PC-3 (cell line): Measurements from ENCODE around the gene KIAA0930. TPM values are rescaled to one million over a fixed set of nuclear protein-coding genes. Genes with fewer than 3 reads are reported as not detected.

Source experiments
- ATAC-seq: fragments of 200-7000 bp; cut with Tn5 transposase; 2 replicates; pipeline ENCODE4 v1.9.1; 2020; ENCODE audit warnings: mild to moderate bottlenecking, moderate library complexity
- BruUV-seq: library from RNA; stranded (reverse); fragments of 400-500 nt; replicated peaks from 2 replicates; lab custom pipeline; 2021; lab: Mats Ljungman, UMichigan
- CTCF ChIA-PET: fragments of 300-600 bp; sonication (Branson Sonifier 250); formaldehyde crosslinking; loops from one replicate; lab custom pipeline; 2022; ENCODE audit warnings: antibody characterized with exemption; lab: Charles Lee
- POLR2A ChIA-PET: fragments of 300-600 bp; sonication (Branson Sonifier 250); formaldehyde crosslinking; loops from one replicate; lab custom pipeline; 2022; ENCODE audit warnings: antibody characterized with exemption; ENCODE audit not compliant: unreplicated experiment; lab: Charles Lee
- DNase-seq: peaks from one replicate; pipeline ENCODE4 v3.0.0-alpha.2; 2015
- H2AFZ ChIP-seq: fragments of 300-600 bp; sonication (generic); 2 replicates; pipeline ENCODE4 v1.6.0; 2016; ENCODE audit warnings: antibody characterized with exemption, low read length
- H3F3A ChIP-seq: fragments of 300-600 bp; sonication (generic); one replicate; pipeline ENCODE4 v1.6.0; 2017; ENCODE audit warnings: antibody characterized with exemption, low read length, control low read depth, mild to moderate bottlenecking; ENCODE audit not compliant: unreplicated experiment
- H3K27ac ChIP-seq: fragments of 300-600 bp; sonication (generic); 2 replicates; pipeline ENCODE4 v1.5.1; 2016; ENCODE audit warnings: mild to moderate bottlenecking, low read length
- H3K27me3 ChIP-seq: fragments of 300-600 bp; sonication (generic); 2 replicates; pipeline ENCODE4 v1.6.1; 2016; ENCODE audit warnings: low read length, mixed read lengths
- H3K36me3 ChIP-seq: fragments of 300-600 bp; sonication (generic); 2 replicates; pipeline ENCODE4 v1.6.1; 2016; ENCODE audit warnings: low read depth, mixed run types, low read length, mixed read lengths
- H3K4me1 ChIP-seq: fragments of 300-600 bp; sonication (generic); 2 replicates; pipeline ENCODE4 v1.5.1; 2016; ENCODE audit warnings: low read length; ENCODE audit not compliant: insufficient read depth
- H3K4me2 ChIP-seq: fragments of 300-600 bp; sonication (generic); 2 replicates; pipeline ENCODE4 v1.6.0; 2016; ENCODE audit warnings: low read length
- H3K4me3 ChIP-seq: fragments of 300-600 bp; sonication (generic); 2 replicates; pipeline ENCODE4 v1.5.1; 2016; ENCODE audit warnings: mild to moderate bottlenecking, low read length, mixed read lengths
- H3K79me2 ChIP-seq: fragments of 300-600 bp; sonication (generic); 2 replicates; pipeline ENCODE4 v1.6.1; 2017; ENCODE audit warnings: low read length, mixed read lengths
- H3K9ac ChIP-seq: fragments of 300-600 bp; sonication (generic); 2 replicates; pipeline ENCODE4 v1.6.0; 2016; ENCODE audit warnings: mild to moderate bottlenecking, low read length
- H3K9me2 ChIP-seq: fragments of 300-600 bp; sonication (generic); replicated peaks from 2 replicates; pipeline ENCODE4 v1.6.1; 2016; ENCODE audit warnings: mixed run types, low read length, mixed read lengths
- H3K9me3 ChIP-seq: fragments of 300-600 bp; sonication (generic); 2 replicates; pipeline ENCODE4 v1.6.1; 2016; ENCODE audit warnings: low read length, mixed read lengths
- H4K20me1 ChIP-seq: fragments of 300-600 bp; sonication (generic); 2 replicates; pipeline ENCODE4 v1.6.1; 2016; ENCODE audit warnings: low read length, mixed read lengths
- EZH2 ChIP-seq: fragments of 300-600 bp; sonication (generic); IDR thresholded peaks from one replicate; pipeline ENCODE4 v1.6.1; 2017; ENCODE audit warnings: antibody characterized with exemption, mild to moderate bottlenecking, low read length; ENCODE audit not compliant: unreplicated experiment
- EZH2phosphoT487 ChIP-seq: fragments of 300-600 bp; sonication (generic); IDR thresholded peaks from 2 replicates; pipeline ENCODE4 v1.6.1; 2018; ENCODE audit warnings: mild to moderate bottlenecking, antibody characterized with exemption, low read length, borderline replicate concordance
- intact Hi-C: fragments of 100-400 bp; cut with micrococcal nuclease; formaldehyde crosslinking; loops from 2 replicates; pipeline ENCODE4 v1.9.0; 2023
- total RNA-seq: library from RNA; depleted of rRNA; stranded (reverse); fragments of >200 nt; gene quantifications from 2 replicates; pipeline ENCODE4 v1.2.3, GENCODE V29; 2014
- TF ChIP-seq, protein P1 (sequence below): fragments of 300-600 bp; sonication (generic); conservative IDR thresholded peaks from 2 replicates; pipeline ENCODE4 v1.5.1; 2017; ENCODE audit warnings: antibody characterized with exemption, low read depth, mild to moderate bottlenecking, low read length

Gene KIAA0930
- total RNA-seq, 1 experiment from 2014 or later: 29.8 TPM

GRCh38 chr22:45207981-45208664 lies 32.6 kb downstream of the KIAA0930 start:
- POLR2A ChIA-PET: no interaction called here
- peak; percentile 92 for ATAC-seq
- CTCF ChIA-PET: interaction anchor here (0.5 kb wide), 1 partner anchor 10 kb away, joined by 3 read pairs; no protein-coding TSS in a partner anchor

DNA sequence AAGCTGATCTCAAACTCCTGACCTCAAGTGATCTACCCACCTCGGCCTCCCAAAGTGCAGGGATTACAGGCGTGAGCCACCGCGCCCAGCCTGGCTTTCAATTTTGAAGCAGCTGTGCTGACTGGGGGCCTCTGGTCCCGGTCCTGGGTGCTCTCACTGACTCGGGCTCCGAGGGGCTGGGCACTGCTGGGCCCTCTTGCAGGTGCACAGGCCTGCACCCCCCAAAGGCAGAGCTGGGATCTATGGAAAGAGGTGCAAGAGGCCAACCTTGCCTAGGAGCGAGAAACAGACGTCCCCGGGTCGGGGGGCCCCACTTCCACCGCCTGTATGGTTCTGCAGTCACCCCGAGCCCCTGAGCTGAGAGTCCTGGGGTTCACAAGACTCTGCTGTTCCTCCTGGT lies 33.2 kb downstream of the KIAA0930 start:
- H3K27me3 ChIP-seq: no peaks in the 10 kb centered on the region
- peak overlapping the region; percentile 72 for H3K27ac ChIP-seq
- no peaks in the 10 kb centered on the region for H3F3A ChIP-seq
- 0 out of 2 replicates have a peak overlapping the region, but pooled peaks have one; percentile 1 for H2AFZ ChIP-seq
- no peaks in the 10 kb centered on the region for H4K20me1 ChIP-seq
- peaks cover 20% of the 10 kb centered on the region for H3K4me1 ChIP-seq
- H3K9me2 ChIP-seq: no peaks in the 10 kb centered on the region
- POLR2A ChIA-PET: no interaction called here
- BruUV-seq: no TSS peak
- peak overlapping the region; percentile 12; the same call in 1 of the 2 replicates for H3K4me2 ChIP-seq
- TF ChIP-seq EZH2 (no peak), EZH2phosphoT487 (no peak)
- TF ChIP-seq, protein P1, sequence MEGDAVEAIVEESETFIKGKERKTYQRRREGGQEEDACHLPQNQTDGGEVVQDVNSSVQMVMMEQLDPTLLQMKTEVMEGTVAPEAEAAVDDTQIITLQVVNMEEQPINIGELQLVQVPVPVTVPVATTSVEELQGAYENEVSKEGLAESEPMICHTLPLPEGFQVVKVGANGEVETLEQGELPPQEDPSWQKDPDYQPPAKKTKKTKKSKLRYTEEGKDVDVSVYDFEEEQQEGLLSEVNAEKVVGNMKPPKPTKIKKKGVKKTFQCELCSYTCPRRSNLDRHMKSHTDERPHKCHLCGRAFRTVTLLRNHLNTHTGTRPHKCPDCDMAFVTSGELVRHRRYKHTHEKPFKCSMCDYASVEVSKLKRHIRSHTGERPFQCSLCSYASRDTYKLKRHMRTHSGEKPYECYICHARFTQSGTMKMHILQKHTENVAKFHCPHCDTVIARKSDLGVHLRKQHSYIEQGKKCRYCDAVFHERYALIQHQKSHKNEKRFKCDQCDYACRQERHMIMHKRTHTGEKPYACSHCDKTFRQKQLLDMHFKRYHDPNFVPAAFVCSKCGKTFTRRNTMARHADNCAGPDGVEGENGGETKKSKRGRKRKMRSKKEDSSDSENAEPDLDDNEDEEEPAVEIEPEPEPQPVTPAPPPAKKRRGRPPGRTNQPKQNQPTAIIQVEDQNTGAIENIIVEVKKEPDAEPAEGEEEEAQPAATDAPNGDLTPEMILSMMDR: no peak
- CTCF ChIA-PET: no interaction called here
- no peaks in the 10 kb centered on the region for H3K79me2 ChIP-seq
- H3K9ac ChIP-seq: no peak overlapping the region
- no peaks in the 10 kb centered on the region for H3K36me3 ChIP-seq
- intact Hi-C loops: no loop called here
- ATAC-seq (no peak), DNase-seq (no peak)
- no peak overlapping the region for H3K4me3 ChIP-seq
- no peaks in the 10 kb centered on the region for H3K9me3 ChIP-seq

More at GRCh38 chr22:45207981-45208664, 32.6 kb downstream of the KIAA0930 start:
- DNase-seq: peak; percentile 79
- Histone ChIP-seq H3K27ac (peak overlapping the region; percentile 72), H3K79me2 (no peaks in the 10 kb centered on the region), H3K36me3 (no peaks in the 10 kb centered on the region), H3K9me2 (no peaks in the 10 kb centered on the region), H2AFZ (0 out of 2 replicates have a peak overlapping the region, but pooled peaks have one; percentile 1), H3F3A (no peaks in the 10 kb centered on the region), H3K27me3 (no peaks in the 10 kb centered on the region), H3K4me3 (no peak overlapping the region), H3K4me1 (peaks cover 19% of the 10 kb centered on the region), H3K9ac (peak overlapping the region; percentile 18; the same call in 1 of the 2 replicates), H3K9me3 (no peaks in the 10 kb centered on the region), H4K20me1 (no peaks in the 10 kb centered on the region), H3K4me2 (peak overlapping the region; percentile 12)
- intact Hi-C loops: no loop called here
- BruUV-seq: no TSS peak
- TF ChIP-seq EZH2phosphoT487 (no peak), EZH2 (no peak)
- TF ChIP-seq, protein P1: no peak

DNA sequence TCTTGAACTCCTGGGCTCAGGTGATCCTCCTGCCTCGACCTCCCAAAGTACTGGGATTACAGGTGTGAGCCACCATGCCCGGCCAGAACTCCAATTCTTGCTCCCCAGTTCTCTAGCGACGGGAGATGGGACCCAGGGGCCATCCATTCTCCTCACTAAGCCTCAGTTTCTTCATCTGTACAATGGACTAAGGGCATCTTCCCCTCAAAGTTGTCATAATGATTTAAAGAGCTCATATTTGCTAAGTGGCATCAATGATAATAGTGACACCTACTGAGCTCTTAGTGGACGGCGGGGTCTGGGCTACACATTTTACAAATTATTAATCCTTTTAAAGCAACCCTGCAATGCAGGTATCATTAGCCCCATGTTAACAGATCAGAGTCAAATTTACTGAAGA lies 34.5 kb downstream of the KIAA0930 start:
- Histone ChIP-seq H3F3A (peaks cover 3% of the 10 kb centered on the region), H3K27ac (no peak overlapping the region), H3K79me2 (no peaks in the 10 kb centered on the region)

More for the DNA sequence above, 34.5 kb downstream of the KIAA0930 start:
- no peak overlapping the region for H2AFZ ChIP-seq
- no peak for ATAC-seq
- CTCF ChIA-PET: no interaction called here
- peaks cover 32% of the 10 kb centered on the region for H3K4me1 ChIP-seq
- no peaks in the 10 kb centered on the region for H3K27me3 ChIP-seq
- H3K36me3 ChIP-seq: no peaks in the 10 kb centered on the region
- no peaks in the 10 kb centered on the region for H3K9me2 ChIP-seq
- no peak overlapping the region for H3K9ac ChIP-seq
- POLR2A ChIA-PET: no interaction called here
- TF ChIP-seq EZH2phosphoT487: no peak
- TF ChIP-seq, protein P1: 0 out of 2 replicates have a peak, but pooled peaks have one; percentile 9
- BruUV-seq: no TSS peak
- intact Hi-C loops: no loop called here
- H4K20me1 ChIP-seq: no peaks in the 10 kb centered on the region
- no peak overlapping the region for H3K4me3 ChIP-seq
- no peaks in the 10 kb centered on the region for H3K9me3 ChIP-seq
- H3K4me2 ChIP-seq: no peak overlapping the region
- no peak for DNase-seq
